H1 (cell line): ENCODE data around the gene SFMBT2. TPM values are rescaled to one million over a fixed set of nuclear protein-coding genes. Genes with fewer than 3 reads are reported as not detected.

Experiments
- CTCF ChIA-PET: fragments of 300-600 bp; sonication (Branson Sonifier 250); formaldehyde crosslinking; loops from one replicate; lab custom pipeline; 2021; ENCODE audit not compliant: partially characterized antibody; lab: Charles Lee
- POLR2A ChIA-PET: fragments of 300-600 bp; sonication (Branson Sonifier 250); formaldehyde crosslinking; loops from one replicate; lab custom pipeline; 2021; ENCODE audit warnings: inconsistent platforms; ENCODE audit not compliant: partially characterized antibody; lab: Charles Lee
- DNase-seq, 2 experiments: peaks; one replicate each; pipeline versions ENCODE4 v3.0.0 to v3.0.0-alpha.2; 2010 to 2022; ENCODE audit warnings: low spot score in 2 of 2, low read depth in 1 of 2, mixed read lengths in 1 of 2
- FAIRE-seq: peaks from 2 replicates; lab custom pipeline; 2011; peaks lifted over from hg19 to GRCh38; lab: Jason Lieb, UNC
- H2AFZ ChIP-seq: 2 replicates; pipeline ENCODE4 v1.8.1; 2012; ENCODE audit warnings: low read length, inconsistent platforms
- H2AK5ac ChIP-seq: 2 replicates; pipeline ENCODE4 v1.6.1; 2013; ENCODE audit warnings: low read depth, low read length
- H2BK120ac ChIP-seq: replicated peaks from 2 replicates; pipeline ENCODE3; 2013; ENCODE audit warnings: low read depth, low read length, inconsistent platforms
- H2BK12ac ChIP-seq: 2 replicates; pipeline ENCODE4 v1.6.1; 2013; ENCODE audit warnings: low read depth, low read length
- H2BK15ac ChIP-seq: 2 replicates; pipeline ENCODE4 v1.6.1; 2013; ENCODE audit warnings: low read length
- H2BK20ac ChIP-seq: 2 replicates; pipeline ENCODE4 v1.6.1; 2013; ENCODE audit warnings: low read length
- H2BK5ac ChIP-seq: 2 replicates; pipeline ENCODE4 v1.6.1; 2013; ENCODE audit warnings: low read depth, low read length
- H3K14ac ChIP-seq: 2 replicates; pipeline ENCODE4 v1.6.1; 2013; ENCODE audit warnings: inconsistent platforms; ENCODE audit not compliant: insufficient read length
- H3K18ac ChIP-seq: 2 replicates; pipeline ENCODE4 v1.6.1; 2013; ENCODE audit warnings: low read length; ENCODE audit errors: extremely low read depth
- H3K23ac ChIP-seq: 2 replicates; pipeline ENCODE4 v1.6.1; 2013; ENCODE audit warnings: inconsistent platforms; ENCODE audit not compliant: insufficient read length
- H3K23me2 ChIP-seq: 2 replicates; pipeline ENCODE4 v1.6.1; 2013; ENCODE audit warnings: low read depth, low read length
- H3K27ac ChIP-seq: 2 replicates; pipeline ENCODE4 v1.6.1; 2011; ENCODE audit warnings: low read depth, low read length, inconsistent platforms
- H3K27me3 ChIP-seq, 4 experiments: replicated peaks in 1 of 4; 1 replicate in 1 of 4; 2 replicates in 3 of 4; pipeline versions ENCODE4 v1.6.1 to v1.8.1; 2011 to 2013; ENCODE audit warnings: low read length in 3 of 4, mild to moderate bottlenecking in 3 of 4, inconsistent platforms in 2 of 4, mixed read lengths in 2 of 4, moderate library complexity in 1 of 4; ENCODE audit not compliant: control insufficient read depth in 3 of 4, insufficient read depth in 3 of 4; ENCODE audit errors: extremely low read depth in 1 of 4
- H3K36me3 ChIP-seq, 4 experiments: 2 replicates each; pipeline versions ENCODE4 v1.6.1 to v1.8.1; 2011 to 2013; ENCODE audit warnings: mild to moderate bottlenecking in 4 of 4, low read length in 3 of 4, moderate library complexity in 2 of 4, control low read depth in 1 of 4, inconsistent platforms in 1 of 4; ENCODE audit not compliant: insufficient read depth in 4 of 4, control insufficient read depth in 2 of 4
- H3K4ac ChIP-seq: replicated peaks from 2 replicates; pipeline ENCODE3; 2013; ENCODE audit warnings: low read length, low read depth, mixed read lengths, inconsistent platforms; ENCODE audit not compliant: insufficient read length
- H3K4me1 ChIP-seq, 4 experiments: replicated peaks in 1 of 4; 1 replicate in 1 of 4; 2 replicates in 3 of 4; pipeline versions ENCODE4 v1.6.1 to v1.8.1; 2011 to 2013; ENCODE audit warnings: low read length in 3 of 4, inconsistent platforms in 2 of 4, mixed read lengths in 1 of 4; ENCODE audit not compliant: insufficient read depth in 4 of 4, control insufficient read depth in 3 of 4
- H3K4me2 ChIP-seq, 2 experiments: 2 replicates each; pipeline versions ENCODE4 v1.6.1 to v1.8.1; 2011 to 2013; ENCODE audit warnings: low read depth in 2 of 2, low read length in 2 of 2, control low read depth in 1 of 2, inconsistent platforms in 1 of 2, mild to moderate bottlenecking in 1 of 2; ENCODE audit not compliant: insufficient read depth in 1 of 2
- H3K4me3 ChIP-seq, 4 experiments: fragments of 200-600, 300-600 bp in 1 of 4; sonication (generic), shearing (Covaris generic), sonication (Bioruptor Twin) in 1 of 4; 2 replicates each; pipeline versions ENCODE4 v1.5.1 to v1.8.1; 2011 to 2016; ENCODE audit warnings: low read length in 4 of 4, low read depth in 3 of 4, control low read depth in 2 of 4, inconsistent platforms in 2 of 4, mild to moderate bottlenecking in 2 of 4, mixed read lengths in 1 of 4, moderate library complexity in 1 of 4; ENCODE audit not compliant: insufficient read depth in 2 of 4; ENCODE audit errors: extremely low read depth in 1 of 4
- H3K56ac ChIP-seq: replicated peaks from 2 replicates; pipeline ENCODE3; 2013; ENCODE audit warnings: low read depth, mild to moderate bottlenecking, mixed read lengths, low read length, inconsistent platforms; ENCODE audit not compliant: insufficient read length
- H3K79me1 ChIP-seq: 2 replicates; pipeline ENCODE4 v1.6.1; 2013; ENCODE audit warnings: low read depth, low read length, control low read depth
- H3K79me2 ChIP-seq, 2 experiments: 2 replicates each; pipeline versions ENCODE4 v1.6.1 to v1.8.1; 2012 to 2013; ENCODE audit warnings: low read length in 2 of 2, mild to moderate bottlenecking in 2 of 2, inconsistent platforms in 1 of 2; ENCODE audit not compliant: insufficient read depth in 2 of 2, control insufficient read depth in 1 of 2
- H3K9ac ChIP-seq, 4 experiments: replicated peaks in 1 of 4; 1 replicate in 1 of 4; 2 replicates in 3 of 4; pipeline versions ENCODE4 v1.6.1 to v1.8.1; 2011 to 2013; ENCODE audit warnings: low read depth in 3 of 4, low read length in 3 of 4, control low read depth in 2 of 4, mild to moderate bottlenecking in 2 of 4, moderate library complexity in 2 of 4, inconsistent platforms in 1 of 4; ENCODE audit errors: extremely low read depth in 1 of 4
- H3K9me3 ChIP-seq, 2 experiments: 2 replicates each; pipeline versions ENCODE4 v1.6.1 to v1.8.1; 2012 to 2013; ENCODE audit warnings: mild to moderate bottlenecking in 2 of 2, moderate library complexity in 2 of 2, control low read depth in 1 of 2, inconsistent platforms in 1 of 2, low read depth in 1 of 2, low read length in 1 of 2, mixed read lengths in 1 of 2; ENCODE audit not compliant: insufficient read depth in 2 of 2
- H4K20me1 ChIP-seq, 2 experiments: replicated peaks in 1 of 2; 2 replicates each; pipeline versions ENCODE3 to v1.8.1; 2011 to 2013; ENCODE audit warnings: inconsistent platforms in 2 of 2, low read length in 2 of 2, mild to moderate bottlenecking in 1 of 2; ENCODE audit not compliant: insufficient read depth in 2 of 2, control insufficient read depth in 1 of 2
- H4K5ac ChIP-seq: 2 replicates; pipeline ENCODE4 v1.6.1; 2013; ENCODE audit warnings: low read length, low read depth, mixed read lengths, inconsistent platforms; ENCODE audit not compliant: insufficient read length
- H4K8ac ChIP-seq: 2 replicates; pipeline ENCODE4 v1.8.0; 2013; ENCODE audit warnings: mild to moderate bottlenecking, moderate library complexity, low read length, inconsistent platforms; ENCODE audit not compliant: insufficient read depth; ENCODE audit errors: extremely low read depth
- H4K91ac ChIP-seq: replicated peaks from 2 replicates; pipeline ENCODE3; 2013; ENCODE audit warnings: low read length, mixed read lengths, inconsistent platforms; ENCODE audit not compliant: insufficient read length
- CHD1 ChIP-seq: IDR thresholded peaks from 2 replicates; pipeline ENCODE4 v1.6.1; 2012; ENCODE audit warnings: low read depth, low read length, improper control_type of control experiment
- CTCF ChIP-seq, 3 experiments: IDR thresholded peaks; 1 replicate in 2 of 3; 2 replicates in 1 of 3; pipeline versions ENCODE4 v1.5.1 to v1.6.1; 2011; ENCODE audit warnings: low read length in 3 of 3, mild to moderate bottlenecking in 3 of 3, inconsistent platforms in 2 of 3, low read depth in 1 of 3, moderate library complexity in 1 of 3; ENCODE audit not compliant: insufficient read depth in 1 of 3; ENCODE audit errors: control extremely low read depth in 1 of 3
- KDM4A ChIP-seq: IDR thresholded peaks from one replicate; pipeline ENCODE4 v1.7.1; 2012; ENCODE audit warnings: low read depth, mild to moderate bottlenecking, moderate library complexity, low read length, inconsistent platforms; ENCODE audit not compliant: severe bottlenecking
- POU5F1 ChIP-seq: IDR thresholded peaks from 2 replicates; pipeline ENCODE4 v1.6.1; 2011; ENCODE audit warnings: low read depth, mild to moderate bottlenecking, low read length, moderate library complexity
- TAF7 ChIP-seq: optimal IDR thresholded peaks from 2 replicates; pipeline ENCODE3; 2011; ENCODE audit warnings: low read depth, mild to moderate bottlenecking, inconsistent platforms, low read length, moderate library complexity, borderline replicate concordance
- WGBS, 2 experiments: shearing (Covaris generic) in 1 of 2; methylation state at CpG; one replicate each; pipeline versions ENCODE4 v1.1.6 to v1.1.7; 2013 to 2015; ENCODE audit warnings: low lambda C conversion rate in 2 of 2, mixed read lengths in 2 of 2, inconsistent platforms in 1 of 2, low coverage in 1 of 2, missing lambda C conversion rate in 1 of 2; ENCODE audit not compliant: insufficient replicate concordance in 2 of 2, insufficient coverage in 1 of 2, insufficient read length in 1 of 2; ENCODE audit errors: extremely low coverage in 1 of 2, missing lambda C conversion rate in 1 of 2; 5-methylcytosine and 5-hydroxymethylcytosine counted together
- long read RNA-seq, 2 experiments: library from RNA in 1 of 2; library from capped mRNA in 1 of 2; stranded (forward); transcript quantifications; one replicate each; pipeline ENCODE4 v2.0.0, GENCODE V29; 2021; ENCODE audit warnings: inconsistent platforms in 1 of 2
- polyA minus RNA-seq, 3 experiments: library from RNA; depleted of rRNA, polyadenylated mRNA; stranded (reverse); fragments of >200 nt; gene quantifications; 1 replicate in 2 of 3; 2 replicates in 1 of 3; pipeline ENCODE4 v1.2.3, GENCODE V29; 2011
- polyA plus RNA-seq, 7 experiments: library from polyadenylated mRNA; depleted of rRNA in 3 of 7; stranded (reverse) in 5 of 7; unstranded in 2 of 7; fragments of >200 nt in 5 of 7; fragments of 200-250 nt in 2 of 7; gene quantifications; 1 replicate in 5 of 7; 2 replicates in 1 of 7; 4 replicates in 1 of 7; pipeline versions ENCODE4 v1.2.1 to v1.2.3, GENCODE V29; 2011 to 2013; ENCODE audit warnings: missing spikeins in 2 of 7, mixed read lengths in 2 of 7
- total RNA-seq: library from RNA; stranded (reverse); fragmentation: NEBNext Ultra II Directional; extraction: Animal tissue kit (Norgen Biotek cat#: 25700); gene quantifications from 2 replicates; pipeline ENCODE4 v1.2.1, GENCODE V29; 2021

SFMBT2 gene
- total RNA-seq: 8.6 and 11.0 TPM in 2 replicates
- polyA plus RNA-seq (2011; rRNA removed): 2.9 and 3.4 TPM in 2 replicates
- polyA plus RNA-seq (2011; cell fraction: cytosol; rRNA removed): 3.7 TPM
- polyA plus RNA-seq (2011; cell fraction: nucleus; rRNA removed): 9.6 TPM
- polyA plus RNA-seq (2012, experiment 1 of 2): 2.8 to 5.2 TPM (median 4.2 TPM) in 4 replicates
- 0.37 TPM for polyA plus RNA-seq (2012, experiment 2 of 2)
- 2.7 TPM for polyA plus RNA-seq (2013, experiment 1 of 2)
- 2.6 TPM for polyA plus RNA-seq (2013, experiment 2 of 2)
- 10.4 and 10.8 TPM in 2 replicates for polyA minus RNA-seq (2011; rRNA and poly(A)+ RNA removed)
- polyA minus RNA-seq (2011; cell fraction: cytosol; rRNA and poly(A)+ RNA removed): 5.7 TPM
- polyA minus RNA-seq (2011; cell fraction: nucleus; rRNA and poly(A)+ RNA removed): 21.6 TPM
- long read RNA-seq, experiment 1, partial matches to known transcripts: 1 of 7 reads
- long read RNA-seq, experiment 1, other reads (novel, unspliced or antisense): 6 of 7 reads
- long read RNA-seq, experiment 2, partial matches to known transcripts: 0 of 3 reads
- long read RNA-seq, experiment 2, other reads (novel, unspliced or antisense): 3 of 3 reads

- Histone ChIP-seq H2BK20ac (peak within 1 kb of the TSS; percentile 34; the same call in 1 of the 2 replicates), H2AFZ (peak within 1 kb of the TSS; percentile 91; the same call in 1 of the 2 replicates), H3K23me2 (peaks cover 51% of the 10 kb centered on the region), H4K91ac (peak within 1 kb of the TSS; percentile 45), H2BK15ac (no peak within 1 kb of the TSS), H3K9ac (peak within 1 kb of the TSS; percentile 34 to 57 (median 42); a peak in 4 of 7 replicates), H2AK5ac (no peak within 1 kb of the TSS), H3K27ac (no peak within 1 kb of the TSS), H3K23ac (no peak within 1 kb of the TSS), H4K8ac (peak within 1 kb of the TSS; percentile 64), H3K36me3 (no peaks in the 10 kb centered on the region), H4K20me1 (peaks cover 0 to 5% of the 10 kb centered on the region in 2 experiments), H3K56ac (peak within 1 kb of the TSS; percentile 42), H3K4me2 (peak within 1 kb of the TSS; percentile 85 to 100), H3K79me2 (peaks cover 0 to 21% of the 10 kb centered on the region in 2 experiments), H3K14ac (no peak within 1 kb of the TSS), H3K4me1 (peaks cover 2 to 20% (median 11%) of the 10 kb centered on the region in 4 experiments), H2BK12ac (0 out of 2 replicates have a peak within 1 kb of the TSS, but pooled peaks have one; percentile 39), H2BK5ac (peak within 1 kb of the TSS; percentile 67; the same call in 1 of the 2 replicates), H3K4ac (peak within 1 kb of the TSS; percentile 30), H3K18ac (peak within 1 kb of the TSS; percentile 95), H3K9me3 (no peaks in the 10 kb centered on the region), H3K27me3 (peaks cover 15 to 69% (median 52%) of the 10 kb centered on the region in 4 experiments; a peak in 6 of 7 replicates), H3K79me1 (no peaks in the 10 kb centered on the region), H3K4me3 (peak within 1 kb of the TSS; percentile 78 to 91 (median 79)), H2BK120ac (peak within 1 kb of the TSS; percentile 13), H4K5ac (peak within 1 kb of the TSS; percentile 74)
- no peak for FAIRE-seq
- WGBS, 2 experiments: 2% methylated on average over 33 of the region's 66 CpGs; no CpG with 5 or more reads in 1 of the 2 experiments
- ChIA-PET CTCF (interaction anchor here (0.6 to 2.7 kb wide), 11 partner anchors 9 to 1891 kb away, joined by 3 to 8 read pairs (median 5); no protein-coding TSS in a partner anchor), POLR2A (interaction anchor here (1.0 to 1.5 kb wide), 2 partner anchors 9 to 356 kb away, joined by 3 to 4 read pairs; no protein-coding TSS in a partner anchor)
- DNase-seq: peak in 1 of 2 experiments; percentile 79
- no peak for TF ChIP-seq POU5F1
- peak in 1 of 3 experiments; percentile 6; a peak in 1 of 4 replicates for TF ChIP-seq CTCF (IDR thresholded peaks at IDR 0.05; ENCODE audit: control extremely low read depth in 1 of 3, insufficient read depth in 1 of 3, low read depth in 1 of 3, low read length in 3 of 3)
- no peak for TF ChIP-seq CHD1
- TF ChIP-seq TAF7: peak; percentile 44
- TF ChIP-seq KDM4A: peak; percentile 93
Observed at GRCh38 chr10:7410862-7411670, at the start of gene SFMBT2. TSS of gene SFMBT2 (minus strand) at chr10:7411034. CDS start at chr10:7381898, 29,136 bp downstream.
